Astrocyte (in vitro differentiated cells and primary cell): ENCODE measurements around the gene CD9. TPM values are rescaled to one million over a fixed set of nuclear protein-coding genes. Genes with fewer than 3 reads are reported as not detected.

Experiments used
- DNase-seq: peaks from one replicate; pipeline ENCODE4 v3.0.0-alpha.2; 2010; ENCODE audit warnings: low read depth
- FAIRE-seq: peaks from 2 replicates; lab custom pipeline; 2011; peaks lifted over from hg19 to GRCh38; lab: Jason Lieb, UNC
- H2AFZ ChIP-seq: 2 replicates; pipeline ENCODE4 v1.6.0; 2012; ENCODE audit warnings: low read depth, low read length, inconsistent platforms
- H3K27ac ChIP-seq: 2 replicates; pipeline ENCODE4 v1.5.1; 2011; ENCODE audit warnings: low read depth, low read length, inconsistent platforms
- H3K27me3 ChIP-seq: 2 replicates; pipeline ENCODE4 v1.6.0; 2011; ENCODE audit warnings: low read length, inconsistent platforms; ENCODE audit not compliant: insufficient read depth
- H3K36me3 ChIP-seq: 2 replicates; pipeline ENCODE4 v1.5.1; 2011; ENCODE audit warnings: low read length, inconsistent platforms; ENCODE audit not compliant: insufficient read depth
- H3K4me1 ChIP-seq: 2 replicates; pipeline ENCODE4 v1.5.1; 2011; ENCODE audit warnings: low read length, inconsistent platforms; ENCODE audit not compliant: insufficient read depth
- H3K4me2 ChIP-seq: 2 replicates; pipeline ENCODE4 v1.6.0; 2012; ENCODE audit warnings: low read length, inconsistent platforms
- H3K4me3 ChIP-seq: 2 replicates; pipeline ENCODE4 v1.5.1; 2011; ENCODE audit warnings: low read depth, mild to moderate bottlenecking, low read length, inconsistent platforms; ENCODE audit not compliant: insufficient read depth
- H3K79me2 ChIP-seq: 2 replicates; pipeline ENCODE4 v1.6.0; 2012; ENCODE audit warnings: mild to moderate bottlenecking, low read length, inconsistent platforms; ENCODE audit not compliant: insufficient read depth
- H3K9ac ChIP-seq: 2 replicates; pipeline ENCODE4 v1.6.0; 2012; ENCODE audit warnings: mild to moderate bottlenecking, low read length, inconsistent platforms
- H3K9me3 ChIP-seq: 2 replicates; pipeline ENCODE4 v1.5.1; 2012; ENCODE audit warnings: low read depth, mild to moderate bottlenecking, low read length, inconsistent platforms; ENCODE audit not compliant: insufficient read depth
- H4K20me1 ChIP-seq: 2 replicates; pipeline ENCODE4 v1.6.0; 2012; ENCODE audit warnings: low read length, inconsistent platforms; ENCODE audit not compliant: insufficient read depth
- H3K27ac Mint-ChIP-seq: one replicate; pipeline ENCODE4 v1.8.0; 2021; ENCODE audit warnings: mild to moderate bottlenecking, mixed read lengths; ENCODE audit not compliant: unreplicated experiment
- H3K27me3 Mint-ChIP-seq: one replicate; pipeline ENCODE4 v1.8.0; 2021; ENCODE audit warnings: low read depth, mixed read lengths; ENCODE audit not compliant: unreplicated experiment
- H3K36me3 Mint-ChIP-seq: one replicate; pipeline ENCODE4 v1.8.0; 2021; ENCODE audit warnings: low read depth, mixed read lengths; ENCODE audit not compliant: unreplicated experiment
- H3K4me1 Mint-ChIP-seq: one replicate; pipeline ENCODE4 v1.8.0; 2021; ENCODE audit warnings: low read depth, mixed read lengths; ENCODE audit not compliant: unreplicated experiment
- H3K4me3 Mint-ChIP-seq: one replicate; pipeline ENCODE4 v1.8.0; 2021; ENCODE audit warnings: mild to moderate bottlenecking, moderate library complexity, mixed read lengths; ENCODE audit not compliant: unreplicated experiment
- H3K9me3 Mint-ChIP-seq: one replicate; pipeline ENCODE4 v1.8.0; 2021; ENCODE audit warnings: mild to moderate bottlenecking, mixed read lengths; ENCODE audit not compliant: unreplicated experiment
- CTCF ChIP-seq: IDR thresholded peaks from 2 replicates; pipeline ENCODE4 v1.5.1; 2011; ENCODE audit warnings: low read depth, mild to moderate bottlenecking, inconsistent platforms, low read length, moderate library complexity; ENCODE audit not compliant: insufficient read depth
- EZH2 ChIP-seq: IDR thresholded peaks from 2 replicates; pipeline ENCODE4 v1.6.1; 2012; ENCODE audit warnings: mild to moderate bottlenecking, low read length, inconsistent platforms; ENCODE audit not compliant: insufficient read depth
- total RNA-seq: library from RNA; stranded (reverse); gene quantifications from 2 replicates; pipeline ENCODE4 v1.2.1, GENCODE V29; 2021

Gene CD9
- total RNA-seq, 1 donor from 2014 or later, result 52.2 TPM

GRCh38 chr12:6257007-6257406 lies 56.8 kb downstream of the CD9 start:
- no peaks in the 10 kb centered on the region for H3K4me1 ChIP-seq
- no peaks in the 10 kb centered on the region for H4K20me1 ChIP-seq
- Mint-ChIP-seq H3K27ac (no peak overlapping the region), H3K4me3 (no peak overlapping the region), H3K4me1 (no peaks in the 10 kb centered on the region), H3K9me3 (peaks cover 5% of the 10 kb centered on the region), H3K27me3 (peaks cover 20% of the 10 kb centered on the region), H3K36me3 (no peaks in the 10 kb centered on the region)
- no peak for TF ChIP-seq CTCF
- no peak for TF ChIP-seq EZH2
- no peaks in the 10 kb centered on the region for H3K79me2 ChIP-seq
- no peaks in the 10 kb centered on the region for H3K36me3 ChIP-seq
- H3K9ac ChIP-seq, result no peak overlapping the region
- DNase-seq, result no peak
- H3K27me3 ChIP-seq, result no peaks in the 10 kb centered on the region
- H3K4me2 ChIP-seq, result no peak overlapping the region
- H3K9me3 ChIP-seq, result peaks cover 4% of the 10 kb centered on the region
- no peak for FAIRE-seq
- no peak overlapping the region for H2AFZ ChIP-seq
- no peak overlapping the region for H3K27ac ChIP-seq
- H3K4me3 ChIP-seq, result no peak overlapping the region

- no peaks in the 10 kb centered on the region for H3K79me2 ChIP-seq
- no peaks in the 10 kb centered on the region for H3K36me3 ChIP-seq
- no peak overlapping the region for H2AFZ ChIP-seq
- no peaks in the 10 kb centered on the region for H3K27me3 ChIP-seq
- FAIRE-seq, result no peak
- Mint-ChIP-seq H3K36me3 (no peaks in the 10 kb centered on the region), H3K9me3 (peaks cover 3% of the 10 kb centered on the region), H3K27ac (no peak overlapping the region), H3K27me3 (peaks cover 16% of the 10 kb centered on the region), H3K4me3 (no peak overlapping the region), H3K4me1 (no peaks in the 10 kb centered on the region)
- H3K4me3 ChIP-seq, result no peak overlapping the region
- no peak overlapping the region for H3K4me2 ChIP-seq
- H3K27ac ChIP-seq, result no peak overlapping the region
- peaks cover 4% of the 10 kb centered on the region for H3K9me3 ChIP-seq
- no peak for DNase-seq
- no peaks in the 10 kb centered on the region for H4K20me1 ChIP-seq
- TF ChIP-seq EZH2, result no peak
- TF ChIP-seq CTCF, result no peak
- H3K9ac ChIP-seq, result no peak overlapping the region
- no peaks in the 10 kb centered on the region for H3K4me1 ChIP-seq
Measured at GRCh38 chr12:6262211-6262610, 62.0 kb downstream of the CD9 start.

GRCh38 chr12:6262623-6263022 lies 62.4 kb downstream of the CD9 start:
- H3K9ac ChIP-seq, result no peak overlapping the region
- H3K79me2 ChIP-seq, result no peaks in the 10 kb centered on the region
- Mint-ChIP-seq H3K4me1 (no peaks in the 10 kb centered on the region), H3K27ac (no peak overlapping the region), H3K4me3 (no peak overlapping the region), H3K9me3 (peaks cover 3% of the 10 kb centered on the region), H3K36me3 (no peaks in the 10 kb centered on the region), H3K27me3 (peaks cover 16% of the 10 kb centered on the region)
- FAIRE-seq (no peak), DNase-seq (no peak)
- no peak overlapping the region for H3K4me3 ChIP-seq
- peaks cover 4% of the 10 kb centered on the region for H3K9me3 ChIP-seq
- no peak overlapping the region for H2AFZ ChIP-seq
- no peaks in the 10 kb centered on the region for H3K36me3 ChIP-seq
- no peaks in the 10 kb centered on the region for H3K27me3 ChIP-seq
- no peak for TF ChIP-seq CTCF
- no peak for TF ChIP-seq EZH2
- H3K4me2 ChIP-seq, result no peak overlapping the region
- H3K4me1 ChIP-seq, result no peaks in the 10 kb centered on the region
- H3K27ac ChIP-seq, result no peak overlapping the region
- no peaks in the 10 kb centered on the region for H4K20me1 ChIP-seq
